Central memory CD8-positive, alpha-beta T cell (primary cell): Measurements from ENCODE around the gene CELA2A.

Experiments
- ATAC-seq: fragments of 150-1000 bp; cut with Tn5 transposase; replicated peaks from 2 replicates; pipeline ENCODE4 v1.10.0; 2022; ENCODE audit warnings: mild to moderate bottlenecking, moderate FRiP score, moderate number of reproducible peaks; ENCODE audit not compliant: poor library complexity, severe bottlenecking; ENCODE audit errors: extremely low read depth
- DNase-seq, 2 donors: peaks; one replicate each; pipeline ENCODE4 v3.0.0; 2021; ENCODE audit warnings: low spot score in 2 of 2
- H3K27ac Mint-ChIP-seq: one replicate; pipeline ENCODE4 v1.8.0; 2022; ENCODE audit warnings: low read depth, mild to moderate bottlenecking, moderate library complexity, mixed read lengths
- H3K27me3 Mint-ChIP-seq: one replicate; pipeline ENCODE4 v1.8.0; 2022; ENCODE audit warnings: mixed read lengths
- H3K36me3 Mint-ChIP-seq: one replicate; pipeline ENCODE4 v1.8.0; 2022; ENCODE audit warnings: mild to moderate bottlenecking, moderate library complexity, mixed read lengths; ENCODE audit not compliant: insufficient read depth
- H3K4me1 Mint-ChIP-seq: one replicate; pipeline ENCODE4 v1.8.0; 2022; ENCODE audit warnings: mixed read lengths
- H3K4me3 Mint-ChIP-seq: one replicate; pipeline ENCODE4 v1.8.0; 2022; ENCODE audit warnings: mild to moderate bottlenecking, moderate library complexity, mixed read lengths
- H3K9me3 Mint-ChIP-seq: one replicate; pipeline ENCODE4 v1.8.0; 2022; ENCODE audit warnings: mixed read lengths

CELA2A gene

DNA sequence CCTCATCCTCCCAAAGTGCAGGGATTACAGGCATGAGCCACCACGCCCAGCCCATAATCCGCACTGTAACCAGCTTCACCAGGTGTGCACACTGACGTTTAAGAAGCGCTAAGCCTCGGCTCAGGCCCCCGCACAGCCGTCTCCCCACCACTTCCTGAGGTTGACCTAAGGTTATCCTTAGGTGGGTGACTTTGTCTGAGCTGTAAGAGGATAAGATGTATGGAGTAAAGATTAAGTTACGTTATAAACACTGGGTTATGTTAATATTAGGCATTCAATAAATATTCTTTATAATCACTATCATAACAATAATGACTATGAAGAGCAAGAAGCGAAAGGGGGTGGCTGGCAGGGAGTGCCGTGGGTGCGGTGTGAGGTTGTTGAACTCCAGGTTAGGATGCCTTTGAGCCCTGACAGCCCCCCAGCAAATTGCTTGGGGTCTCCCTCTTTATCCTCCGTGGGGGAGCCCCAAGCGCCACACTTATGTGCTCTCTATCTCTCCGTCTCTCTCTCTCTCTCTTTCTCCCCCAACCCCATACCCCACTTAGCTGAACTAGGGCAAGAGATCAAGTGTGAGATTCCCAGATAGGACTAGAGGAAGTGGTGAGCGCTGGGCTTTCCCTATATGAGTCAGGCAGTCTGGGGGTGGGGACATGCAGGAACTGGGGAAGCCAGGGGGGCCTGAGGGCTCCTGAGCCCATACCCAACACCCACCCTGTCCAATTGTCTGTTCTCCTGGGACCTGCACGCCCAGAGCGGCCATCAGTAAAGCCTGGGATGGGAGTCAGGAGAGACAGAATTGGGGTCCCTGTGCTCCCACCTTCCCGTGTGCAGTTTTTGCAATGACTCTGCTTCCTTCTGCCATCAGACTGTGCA, 39.2 kb upstream of the CELA2A start:
- peak overlapping the region; percentile 97 for H3K4me3 Mint-ChIP-seq
- DNase-seq (peak in 1 of 2 donors; percentile 54), ATAC-seq (peak; percentile 79)
- H3K27ac Mint-ChIP-seq, result peak overlapping the region; percentile 100
- peaks cover 58% of the 10 kb centered on the region for H3K36me3 Mint-ChIP-seq
- peaks cover 77% of the 10 kb centered on the region for H3K4me1 Mint-ChIP-seq
- no peaks in the 10 kb centered on the region for H3K9me3 Mint-ChIP-seq
- no peaks in the 10 kb centered on the region for H3K27me3 Mint-ChIP-seq

- peak overlapping the region; percentile 52 for H3K4me3 Mint-ChIP-seq
- H3K4me1 Mint-ChIP-seq, result peaks cover 69% of the 10 kb centered on the region
- peak overlapping the region; percentile 22 for H3K27ac Mint-ChIP-seq
- DNase-seq, result no peak
- peaks cover 48% of the 10 kb centered on the region for H3K36me3 Mint-ChIP-seq
- H3K9me3 Mint-ChIP-seq, result no peaks in the 10 kb centered on the region
- ATAC-seq, result no peak
- no peaks in the 10 kb centered on the region for H3K27me3 Mint-ChIP-seq
Observed at GRCh38 chr1:15418806-15419515, 37.6 kb upstream of the CELA2A start.

DNA sequence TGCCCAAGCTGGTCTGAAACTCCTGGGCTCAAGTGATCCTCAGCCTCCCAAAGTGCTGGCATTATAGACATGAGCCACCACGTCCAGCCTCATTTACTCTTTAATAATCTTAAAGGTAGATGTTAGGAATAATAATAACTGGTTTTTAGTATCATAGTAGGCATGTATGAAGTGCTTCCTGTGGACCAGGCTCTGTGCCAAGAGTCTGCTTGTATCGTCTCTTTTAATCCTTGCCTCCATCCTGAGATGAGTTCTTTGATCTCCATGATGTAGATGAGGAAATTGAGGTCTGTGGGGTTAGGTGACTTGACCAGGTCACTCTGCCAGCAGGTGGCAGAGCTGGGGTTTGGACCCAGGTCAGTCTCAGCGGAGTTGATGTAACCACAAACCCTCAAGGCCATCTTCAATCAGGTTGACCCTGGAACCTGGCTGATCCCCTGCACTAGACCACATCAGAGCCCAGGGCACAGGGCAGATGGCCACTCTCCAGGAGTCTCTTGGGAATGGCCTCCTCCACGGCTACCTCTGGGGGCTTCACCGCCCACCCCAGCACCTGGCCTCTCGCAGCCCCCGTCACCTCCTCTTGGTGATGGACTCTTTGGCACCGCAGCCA, 35.6 kb upstream of the CELA2A start:
- peaks cover 46% of the 10 kb centered on the region for H3K36me3 Mint-ChIP-seq
- DNase-seq (no peak), ATAC-seq (no peak)
- H3K9me3 Mint-ChIP-seq, result no peaks in the 10 kb centered on the region
- H3K4me3 Mint-ChIP-seq, result peak overlapping the region; percentile 25
- no peaks in the 10 kb centered on the region for H3K27me3 Mint-ChIP-seq
- peak overlapping the region; percentile 79 for H3K27ac Mint-ChIP-seq
- H3K4me1 Mint-ChIP-seq, result peaks cover 60% of the 10 kb centered on the region

DNA sequence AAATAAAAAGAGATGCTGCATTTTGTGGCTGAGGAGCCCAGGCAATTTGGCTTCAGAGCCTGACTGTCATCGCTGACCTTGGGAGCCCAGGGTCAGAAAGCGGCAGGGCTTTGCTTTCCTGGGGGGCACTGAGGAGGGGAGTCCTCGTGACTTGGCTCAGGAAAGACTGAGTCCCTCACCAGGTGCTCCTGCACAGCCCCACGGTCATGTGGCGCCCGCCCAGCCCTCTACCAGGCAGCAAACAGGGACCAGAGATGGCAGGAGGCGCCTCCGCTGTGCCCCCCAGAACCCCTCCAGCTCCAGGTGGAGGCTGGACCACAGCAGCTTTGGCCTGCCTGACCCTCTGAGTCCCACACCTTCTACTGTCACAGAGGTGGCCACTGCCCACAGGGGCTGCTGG, 33.7 kb upstream of the CELA2A start:
- no peaks in the 10 kb centered on the region for H3K9me3 Mint-ChIP-seq
- H3K27ac Mint-ChIP-seq, result peak overlapping the region; percentile 74
- ATAC-seq (no peak), DNase-seq (no peak)
- H3K36me3 Mint-ChIP-seq, result peaks cover 49% of the 10 kb centered on the region
- no peaks in the 10 kb centered on the region for H3K27me3 Mint-ChIP-seq
- peaks cover 54% of the 10 kb centered on the region for H3K4me1 Mint-ChIP-seq
- no peak overlapping the region for H3K4me3 Mint-ChIP-seq

DNA sequence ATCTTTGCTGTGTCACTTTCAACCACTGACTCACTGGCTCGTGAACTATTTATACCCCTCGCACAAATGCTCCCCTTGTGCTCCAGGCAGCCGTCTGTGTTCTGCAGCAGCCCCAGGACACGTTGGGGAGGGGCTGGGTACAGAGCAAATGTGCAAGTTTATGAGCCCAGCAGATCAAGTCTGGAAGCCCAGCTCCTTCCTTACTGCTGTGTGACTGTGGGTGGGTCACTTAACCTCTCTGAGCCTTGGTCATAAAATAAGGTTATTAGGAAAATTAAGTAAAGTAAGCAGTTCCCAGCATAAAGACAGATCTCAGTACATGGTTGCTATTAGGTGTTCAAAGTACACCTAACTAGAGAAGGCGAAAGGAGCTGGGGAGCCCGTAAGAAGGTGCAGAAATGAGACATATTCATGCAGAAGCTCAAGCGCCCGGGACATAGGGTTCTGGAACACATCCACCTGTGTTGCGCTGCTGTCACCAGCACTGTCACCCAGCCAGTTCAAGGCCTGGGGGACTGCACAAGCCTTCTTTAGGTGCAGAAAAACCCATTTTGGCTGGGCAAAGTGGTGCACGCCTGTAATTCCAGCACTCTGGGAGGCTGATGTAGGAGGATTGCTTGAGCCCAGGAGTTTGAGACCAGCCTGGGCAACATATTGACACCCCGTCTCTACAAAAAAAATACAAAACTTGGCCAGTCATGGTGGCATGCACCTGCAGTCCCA, 33.0 kb upstream of the CELA2A start:
- Mint-ChIP-seq H3K9me3 (no peaks in the 10 kb centered on the region), H3K4me3 (peak overlapping the region; percentile 6), H3K4me1 (peaks cover 53% of the 10 kb centered on the region), H3K27me3 (no peaks in the 10 kb centered on the region), H3K36me3 (peaks cover 53% of the 10 kb centered on the region), H3K27ac (peak overlapping the region; percentile 74)
- ATAC-seq, result no peak
- DNase-seq, result no peak

DNA sequence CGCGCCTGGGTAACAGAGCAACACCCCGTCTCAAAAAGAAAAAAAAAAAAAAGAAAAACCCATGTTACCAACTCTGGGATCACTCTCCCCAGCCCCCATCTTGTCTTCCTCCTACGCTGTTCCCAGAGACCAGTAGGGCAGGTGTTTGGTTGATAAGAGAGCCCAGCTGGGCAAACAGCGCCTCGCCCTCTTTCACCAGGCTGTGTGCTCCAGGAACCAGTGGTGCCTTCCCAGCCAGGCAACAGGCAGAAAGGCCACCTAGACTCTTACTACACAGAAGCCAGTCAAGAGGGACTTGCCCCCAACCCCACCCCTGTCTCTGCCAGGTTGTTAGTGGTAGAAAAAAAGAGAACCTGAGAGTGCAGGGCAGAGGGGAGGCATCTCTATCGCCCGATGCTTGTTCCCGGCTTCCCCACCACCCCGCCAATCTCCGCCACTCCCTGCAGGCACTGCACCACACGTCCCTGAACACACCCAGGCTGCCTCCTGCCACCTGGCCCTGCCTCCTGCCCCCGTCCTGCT, 32.3 kb upstream of the CELA2A start:
- Mint-ChIP-seq H3K9me3 (no peaks in the 10 kb centered on the region), H3K4me3 (peak overlapping the region; percentile 6), H3K36me3 (peaks cover 54% of the 10 kb centered on the region), H3K27ac (peak overlapping the region; percentile 27), H3K4me1 (peaks cover 48% of the 10 kb centered on the region), H3K27me3 (no peaks in the 10 kb centered on the region)
- ATAC-seq, result no peak
- DNase-seq, result no peak

GRCh38 chr1:15424981-15425380, 31.6 kb upstream of the CELA2A start:
- no peaks in the 10 kb centered on the region for H3K27me3 Mint-ChIP-seq
- peaks cover 44% of the 10 kb centered on the region for H3K4me1 Mint-ChIP-seq
- ATAC-seq, result no peak
- no peak overlapping the region for H3K4me3 Mint-ChIP-seq
- H3K27ac Mint-ChIP-seq, result peak overlapping the region; percentile 27
- H3K36me3 Mint-ChIP-seq, result peaks cover 62% of the 10 kb centered on the region
- no peaks in the 10 kb centered on the region for H3K9me3 Mint-ChIP-seq
- DNase-seq, result no peak

DNA sequence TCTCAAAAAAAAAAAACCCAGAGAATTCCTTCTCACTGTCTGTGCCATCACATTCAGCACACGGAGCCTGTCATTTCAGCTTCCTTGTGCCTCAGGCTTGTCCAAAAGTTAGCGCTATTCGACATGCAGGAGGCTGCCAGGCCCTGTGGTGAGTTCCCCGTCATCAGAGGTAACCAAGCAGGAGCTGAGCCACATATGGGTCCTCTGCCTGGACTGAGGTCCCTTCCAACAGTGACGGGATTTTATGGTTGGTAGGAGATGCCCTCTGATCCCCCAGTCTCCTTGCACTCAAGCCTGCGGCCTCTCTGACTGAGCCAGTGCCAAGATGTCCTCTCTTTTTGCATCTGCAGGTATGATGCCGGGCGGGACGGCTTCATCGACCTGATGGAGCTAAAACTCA, 31.0 kb upstream of the CELA2A start:
- ATAC-seq (no peak), DNase-seq (no peak)
- Mint-ChIP-seq H3K4me3 (no peak overlapping the region), H3K9me3 (no peaks in the 10 kb centered on the region), H3K27me3 (no peaks in the 10 kb centered on the region), H3K36me3 (peaks cover 63% of the 10 kb centered on the region), H3K4me1 (peaks cover 43% of the 10 kb centered on the region), H3K27ac (peak overlapping the region; percentile 90)

GRCh38 chr1:15425958-15426357, 30.6 kb upstream of the CELA2A start:
- H3K27ac Mint-ChIP-seq, result peak overlapping the region; percentile 90
- H3K9me3 Mint-ChIP-seq, result no peaks in the 10 kb centered on the region
- no peaks in the 10 kb centered on the region for H3K27me3 Mint-ChIP-seq
- ATAC-seq (no peak), DNase-seq (no peak)
- peaks cover 40% of the 10 kb centered on the region for H3K4me1 Mint-ChIP-seq
- H3K4me3 Mint-ChIP-seq, result peak overlapping the region; percentile 14
- peaks cover 63% of the 10 kb centered on the region for H3K36me3 Mint-ChIP-seq

DNA sequence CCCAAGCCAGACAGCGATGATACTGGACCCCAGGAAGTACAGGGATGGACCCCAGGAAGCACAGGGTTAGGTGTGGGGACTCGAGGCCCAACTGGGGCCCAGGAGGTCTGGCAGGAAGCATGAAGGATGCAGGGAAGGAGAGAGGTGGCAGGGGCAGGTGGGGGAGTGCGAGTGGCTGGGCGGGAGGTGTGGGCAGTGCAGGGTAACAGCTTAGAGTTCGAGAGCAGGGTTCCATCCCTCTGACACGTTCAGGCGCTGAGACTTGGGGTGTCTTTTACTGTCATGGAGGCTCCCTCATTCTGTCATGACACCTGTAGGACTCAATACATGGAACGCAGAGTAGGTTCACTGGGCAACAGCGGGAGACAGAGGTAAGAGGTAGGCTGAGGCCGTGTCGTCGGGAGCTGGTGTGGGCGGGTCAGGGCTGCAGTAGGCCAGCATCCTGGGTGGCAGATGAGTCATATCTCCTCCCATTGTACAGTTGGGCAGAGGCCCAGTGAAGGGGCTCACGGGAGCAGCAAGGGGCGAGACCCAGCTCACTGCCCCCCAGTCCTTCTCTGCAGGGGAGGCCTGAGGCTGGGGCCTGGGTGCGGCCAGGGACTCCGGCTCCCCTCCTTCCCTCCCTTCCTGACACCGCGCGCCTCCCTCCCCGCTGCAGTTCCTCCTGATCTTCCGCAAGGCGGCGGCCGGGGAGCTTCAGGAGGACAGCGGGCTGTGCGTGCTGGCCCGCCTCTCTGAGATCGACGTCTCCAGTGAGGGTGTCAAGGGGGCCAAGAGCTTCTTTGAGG, 29.8 kb upstream of the CELA2A start:
- DNase-seq (no peak), ATAC-seq (no peak)
- Mint-ChIP-seq H3K27me3 (no peaks in the 10 kb centered on the region), H3K4me1 (peaks cover 33% of the 10 kb centered on the region), H3K4me3 (peak overlapping the region; percentile 14), H3K36me3 (peaks cover 65% of the 10 kb centered on the region), H3K27ac (peak overlapping the region; percentile 90), H3K9me3 (no peaks in the 10 kb centered on the region)

DNA sequence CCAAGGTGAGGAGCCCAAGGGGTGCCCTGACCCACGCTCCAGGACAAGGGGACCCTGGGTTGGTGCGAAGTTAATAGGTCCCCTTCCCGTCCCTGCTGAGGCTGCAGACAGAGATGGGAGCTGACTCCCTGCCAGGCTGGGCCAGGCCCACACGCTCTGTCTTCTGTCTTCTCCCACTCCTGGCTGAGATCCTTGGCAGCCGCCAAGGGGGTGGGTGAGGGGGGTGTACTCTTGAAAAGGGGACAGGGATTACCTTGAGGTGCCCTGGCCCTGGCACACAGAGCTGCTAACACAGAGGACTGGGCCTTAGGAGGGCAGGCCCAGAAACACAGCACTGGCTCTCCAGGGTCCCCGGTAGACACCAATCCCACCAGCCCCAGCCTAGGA, 29.3 kb upstream of the CELA2A start:
- no peak for DNase-seq
- no peaks in the 10 kb centered on the region for H3K27me3 Mint-ChIP-seq
- no peak overlapping the region for H3K4me3 Mint-ChIP-seq
- no peaks in the 10 kb centered on the region for H3K9me3 Mint-ChIP-seq
- H3K36me3 Mint-ChIP-seq, result peaks cover 70% of the 10 kb centered on the region
- peak overlapping the region; percentile 90 for H3K27ac Mint-ChIP-seq
- ATAC-seq, result no peak
- peaks cover 31% of the 10 kb centered on the region for H3K4me1 Mint-ChIP-seq
